SK-N-MC (cell line): ENCODE measurements around the gene INF2.

Experiments used
- EZH2 ChIP-seq: fragments of 200-600 bp; sonication (generic); IDR thresholded peaks from one replicate; pipeline ENCODE4 v1.6.1; 2017; ENCODE audit warnings: antibody characterized with exemption
- FOXP2 ChIP-seq: optimal IDR thresholded peaks from 2 replicates; pipeline ENCODE3; 2011; ENCODE audit warnings: mild to moderate bottlenecking, moderate library complexity; ENCODE audit not compliant: insufficient read depth; ENCODE audit errors: extremely low read length, control extremely low read depth
- POLR2AphosphoS5 ChIP-seq: IDR thresholded peaks from 2 replicates; pipeline ENCODE4 v1.6.1; 2012; ENCODE audit warnings: mild to moderate bottlenecking, low read depth, low read length, borderline replicate concordance

DNA sequence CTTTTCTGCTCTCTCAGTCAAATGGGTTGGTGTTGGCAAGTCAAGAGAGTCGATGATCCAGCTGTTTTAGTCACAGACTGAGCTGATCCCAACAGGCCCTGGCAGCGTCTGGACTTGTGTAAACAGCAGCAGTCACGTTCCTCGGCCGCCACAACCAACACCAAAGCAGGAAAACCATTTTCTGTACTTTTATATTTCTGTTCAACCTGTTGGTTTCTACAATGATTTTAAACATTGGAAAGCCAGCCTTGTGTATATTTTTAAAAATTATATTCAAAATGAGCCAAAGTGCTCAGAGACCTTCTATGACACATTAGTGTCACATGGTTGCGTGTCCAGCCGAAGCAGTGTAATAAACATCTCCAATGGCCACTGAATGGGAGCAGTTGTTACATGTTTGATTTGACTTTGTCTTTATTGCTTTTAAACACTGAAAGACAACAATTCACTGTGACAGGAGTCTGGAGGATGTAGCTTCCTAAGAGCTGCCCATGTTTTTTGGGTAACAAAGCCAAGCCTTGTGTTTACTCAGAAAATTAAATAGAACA is 57.6 kb downstream of the INF2 start:
- no peak for TF ChIP-seq EZH2
- no peak for TF ChIP-seq POLR2AphosphoS5
- no peak for TF ChIP-seq FOXP2
